NCI-H2081 treated with DMSO at 0.1 percent for 48 hours (cell line): ENCODE results near the gene KDM6B.
"Not testable (repeated sequence)": the region's sequence is repeated elsewhere in the genome, so short reads cannot be mapped to it uniquely, and the experiment has no call there.

ENCODE experiments used
- DNase-seq: peaks from one replicate; lab custom pipeline; 2025; lab: John Stamatoyannopoulos, UW

KDM6B gene

DNA sequence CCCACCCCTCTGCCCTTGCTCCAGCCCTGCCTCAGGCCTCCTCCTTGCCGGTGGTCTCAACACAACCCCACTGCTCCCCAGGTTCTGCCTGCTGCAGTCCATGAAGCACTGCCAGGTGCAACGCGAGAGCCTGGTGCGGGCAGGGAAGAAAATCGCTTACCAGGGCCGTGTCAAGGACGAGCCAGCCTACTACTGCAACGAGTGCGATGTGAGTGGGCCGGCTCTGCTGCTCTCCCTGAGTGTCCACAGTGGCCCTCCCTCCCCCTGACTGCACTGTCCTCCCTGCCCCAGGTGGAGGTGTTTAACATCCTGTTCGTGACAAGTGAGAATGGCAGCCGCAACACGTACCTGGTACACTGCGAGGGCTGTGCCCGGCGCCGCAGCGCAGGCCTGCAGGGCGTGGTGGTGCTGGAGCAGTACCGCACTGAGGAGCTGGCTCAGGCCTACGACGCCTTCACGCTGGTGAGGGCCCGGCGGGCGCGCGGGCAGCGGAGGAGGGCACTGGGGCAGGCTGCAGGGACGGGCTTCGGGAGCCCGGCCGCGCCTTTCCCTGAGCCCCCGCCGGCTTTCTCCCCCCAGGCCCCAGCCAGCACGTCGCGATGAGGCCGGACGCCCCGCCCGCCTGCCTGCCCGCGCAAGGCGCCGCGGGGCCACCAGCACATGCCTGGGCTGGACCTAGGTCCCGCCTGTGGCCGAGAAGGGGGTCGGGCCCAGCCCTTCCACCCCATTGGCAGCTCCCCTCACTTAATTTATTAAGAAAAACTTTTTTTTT lies 19.1 kb downstream of the KDM6B start:
- DNase-seq, result no peak

DNA sequence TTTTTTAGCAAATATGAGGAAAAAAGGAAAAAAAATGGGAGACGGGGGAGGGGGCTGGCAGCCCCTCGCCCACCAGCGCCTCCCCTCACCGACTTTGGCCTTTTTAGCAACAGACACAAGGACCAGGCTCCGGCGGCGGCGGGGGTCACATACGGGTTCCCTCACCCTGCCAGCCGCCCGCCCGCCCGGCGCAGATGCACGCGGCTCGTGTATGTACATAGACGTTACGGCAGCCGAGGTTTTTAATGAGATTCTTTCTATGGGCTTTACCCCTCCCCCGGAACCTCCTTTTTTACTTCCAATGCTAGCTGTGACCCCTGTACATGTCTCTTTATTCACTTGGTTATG lies 19.6 kb downstream of the KDM6B start:
- no peak for DNase-seq

DNA sequence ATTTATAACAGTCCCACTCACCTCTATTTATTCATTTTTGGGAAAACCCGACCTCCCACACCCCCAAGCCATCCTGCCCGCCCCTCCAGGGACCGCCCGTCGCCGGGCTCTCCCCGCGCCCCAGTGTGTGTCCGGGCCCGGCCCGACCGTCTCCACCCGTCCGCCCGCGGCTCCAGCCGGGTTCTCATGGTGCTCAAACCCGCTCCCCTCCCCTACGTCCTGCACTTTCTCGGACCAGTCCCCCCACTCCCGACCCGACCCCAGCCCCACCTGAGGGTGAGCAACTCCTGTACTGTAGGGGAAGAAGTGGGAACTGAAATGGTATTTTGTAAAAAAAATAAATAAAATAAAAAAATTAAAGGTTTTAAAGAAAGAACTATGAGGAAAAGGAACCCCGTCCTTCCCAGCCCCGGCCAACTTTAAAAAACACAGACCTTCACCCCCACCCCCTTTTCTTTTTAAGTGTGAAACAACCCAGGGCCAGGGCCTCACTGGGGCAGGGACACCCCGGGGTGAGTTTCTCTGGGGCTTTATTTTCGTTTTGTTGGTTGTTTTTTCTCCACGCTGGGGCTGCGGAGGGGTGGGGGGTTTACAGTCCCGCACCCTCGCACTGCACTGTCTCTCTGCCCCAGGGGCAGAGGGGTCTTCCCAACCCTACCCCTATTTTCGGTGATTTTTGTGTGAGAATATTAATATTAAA lies 20.2 kb downstream of the KDM6B start:
- DNase-seq, result no peak

DNA sequence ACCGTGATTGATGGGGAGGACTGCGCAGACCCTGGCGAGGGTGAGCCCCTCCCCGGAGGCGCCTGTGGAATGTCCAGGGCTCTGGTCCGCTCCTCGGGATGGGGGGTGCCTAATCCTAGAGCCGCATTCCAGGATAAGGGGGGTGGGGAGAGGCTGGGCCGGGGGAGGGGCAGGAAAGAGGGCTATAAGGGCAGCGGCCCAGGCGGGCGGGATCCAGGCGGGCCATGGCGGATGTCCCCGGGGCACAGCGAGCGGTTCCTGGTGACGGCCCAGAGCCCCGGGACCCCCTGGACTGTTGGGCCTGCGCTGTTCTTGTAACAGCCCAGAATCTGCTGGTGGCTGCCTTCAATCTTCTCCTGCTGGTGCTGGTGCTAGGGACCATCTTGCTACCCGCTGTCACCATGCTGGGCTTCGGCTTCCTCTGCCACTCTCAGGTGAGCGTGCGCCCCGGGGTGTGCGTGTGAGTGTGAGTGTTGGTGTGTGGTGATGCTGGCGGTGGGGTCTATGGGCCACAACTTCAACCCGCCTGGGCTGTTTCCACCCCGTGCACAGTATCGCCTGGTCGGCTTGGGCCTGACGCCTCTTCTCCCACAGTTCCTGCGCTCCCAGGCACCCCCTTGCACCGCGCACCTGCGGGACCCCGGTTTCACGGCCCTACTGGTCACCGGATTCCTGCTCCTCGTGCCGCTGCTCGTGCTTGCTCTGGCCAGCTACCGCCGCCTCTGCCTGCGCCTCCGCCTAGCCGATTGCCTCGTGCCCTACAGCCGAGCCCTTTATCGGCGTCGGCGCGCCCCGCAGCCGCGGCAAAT lies 21.0 kb downstream of the KDM6B start, which contains the start of gene TMEM88:
TMEM88 (plus strand) TSS at position 216 of the 809 bp plus-strand sequence; CDS start at position 225, 9 bp downstream.
- no peak for DNase-seq

DNA sequence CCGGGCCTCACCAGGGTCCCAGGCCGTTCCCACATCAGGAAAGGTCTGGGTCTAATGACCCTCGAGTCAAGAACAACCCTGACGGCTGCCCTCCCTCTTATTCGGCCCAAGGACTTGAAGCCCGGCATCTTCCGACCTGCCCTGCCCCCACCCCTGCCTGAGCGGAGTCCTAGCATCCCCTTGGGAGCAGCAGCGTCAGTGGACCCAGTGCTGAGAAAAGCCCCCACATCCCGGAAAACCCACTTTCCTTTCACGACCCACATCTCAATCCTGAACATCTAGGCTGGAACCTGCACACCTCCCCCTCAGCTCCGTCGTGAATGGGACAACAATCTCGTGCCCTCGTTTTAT lies 21.6 kb downstream of the KDM6B start:
- no peak for DNase-seq

DNA sequence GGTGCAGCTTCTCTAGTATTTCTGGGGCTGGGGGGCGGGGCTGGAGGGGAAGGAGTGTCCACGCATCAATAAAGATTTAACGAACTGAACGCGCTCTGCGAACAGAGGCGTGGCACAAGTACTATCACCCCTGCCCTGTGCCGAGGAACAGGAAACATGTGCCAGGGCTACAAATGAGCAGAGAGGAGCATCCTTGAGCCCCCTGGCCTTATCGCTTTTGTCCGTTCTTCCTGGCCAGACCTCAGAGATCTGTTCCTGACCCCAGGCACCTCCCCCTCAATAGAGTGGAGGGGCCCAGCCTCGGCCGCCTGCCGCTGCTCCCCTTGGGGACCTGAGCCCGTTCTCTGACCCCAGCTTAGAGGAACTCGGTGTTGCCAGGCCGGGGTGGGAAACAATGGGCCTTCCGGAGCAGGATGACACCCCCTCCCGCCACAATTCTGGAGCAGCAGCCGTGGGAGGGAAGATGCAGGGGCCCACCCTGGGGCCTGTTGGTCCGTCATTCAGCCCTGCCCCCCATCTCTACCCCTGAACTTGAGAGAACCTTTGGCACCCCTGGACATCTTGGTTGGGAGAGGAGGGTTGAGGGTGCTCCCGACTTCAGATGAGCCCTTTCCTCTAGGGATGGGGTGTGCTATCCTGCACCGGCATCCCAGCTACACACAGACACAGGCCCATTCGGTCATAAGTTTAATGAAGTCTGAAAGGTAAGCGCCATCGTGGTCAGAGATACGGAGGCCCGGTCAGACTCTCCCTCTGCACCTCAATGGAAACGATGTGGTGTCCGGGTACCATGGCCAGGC lies 22.2 kb downstream of the KDM6B start:
- no peak for DNase-seq

DNA sequence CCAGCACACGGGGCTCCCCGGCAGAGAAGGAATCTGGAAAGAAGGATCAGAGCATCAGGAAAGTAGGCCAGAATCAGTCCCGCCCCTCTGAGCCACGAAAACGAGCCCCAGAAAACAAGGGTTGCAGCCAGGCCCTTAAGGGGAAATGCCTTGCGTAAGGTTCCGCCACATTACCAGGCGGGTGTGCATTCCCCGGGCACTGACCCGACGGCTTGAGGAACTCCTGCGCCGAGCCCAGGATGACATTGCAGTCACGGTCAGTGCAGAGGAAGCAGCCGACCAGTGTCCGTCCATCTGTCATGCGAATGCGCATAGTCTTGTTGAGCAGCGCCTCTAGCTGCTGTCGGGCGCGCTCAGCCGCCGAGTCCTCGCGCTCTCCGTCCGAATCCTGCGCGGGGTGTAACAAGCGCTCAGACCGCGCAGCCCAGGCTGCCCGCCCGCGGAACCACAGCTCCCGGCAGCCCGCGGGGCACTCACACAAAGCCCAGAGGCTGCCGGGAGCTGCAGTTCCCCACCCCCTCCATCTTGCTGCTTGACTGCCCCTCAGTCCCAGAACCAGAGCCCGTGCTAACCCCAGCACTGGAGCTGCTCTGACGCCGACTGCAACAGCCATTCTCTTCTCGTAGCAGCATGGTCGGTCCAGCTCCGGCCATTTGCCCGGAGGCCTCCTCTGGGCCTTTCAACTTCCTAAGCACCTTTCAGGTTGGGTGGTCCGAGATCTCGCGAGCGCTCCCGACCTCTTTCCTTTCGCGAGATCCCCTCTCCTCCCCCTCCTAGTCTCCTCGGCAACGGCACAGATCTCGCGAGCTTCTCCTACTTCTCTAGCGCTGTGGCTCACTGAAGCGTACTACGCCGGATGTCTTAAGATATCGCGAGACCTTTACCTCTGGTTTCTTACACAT lies 23.0 kb downstream of the KDM6B start, which contains the start of gene NAA38:
NAA38 (minus strand) TSS at position 749 of the 902 bp plus-strand sequence; CDS start at position 653, 96 bp downstream.
- DNase-seq, result peak; percentile 89

DNA sequence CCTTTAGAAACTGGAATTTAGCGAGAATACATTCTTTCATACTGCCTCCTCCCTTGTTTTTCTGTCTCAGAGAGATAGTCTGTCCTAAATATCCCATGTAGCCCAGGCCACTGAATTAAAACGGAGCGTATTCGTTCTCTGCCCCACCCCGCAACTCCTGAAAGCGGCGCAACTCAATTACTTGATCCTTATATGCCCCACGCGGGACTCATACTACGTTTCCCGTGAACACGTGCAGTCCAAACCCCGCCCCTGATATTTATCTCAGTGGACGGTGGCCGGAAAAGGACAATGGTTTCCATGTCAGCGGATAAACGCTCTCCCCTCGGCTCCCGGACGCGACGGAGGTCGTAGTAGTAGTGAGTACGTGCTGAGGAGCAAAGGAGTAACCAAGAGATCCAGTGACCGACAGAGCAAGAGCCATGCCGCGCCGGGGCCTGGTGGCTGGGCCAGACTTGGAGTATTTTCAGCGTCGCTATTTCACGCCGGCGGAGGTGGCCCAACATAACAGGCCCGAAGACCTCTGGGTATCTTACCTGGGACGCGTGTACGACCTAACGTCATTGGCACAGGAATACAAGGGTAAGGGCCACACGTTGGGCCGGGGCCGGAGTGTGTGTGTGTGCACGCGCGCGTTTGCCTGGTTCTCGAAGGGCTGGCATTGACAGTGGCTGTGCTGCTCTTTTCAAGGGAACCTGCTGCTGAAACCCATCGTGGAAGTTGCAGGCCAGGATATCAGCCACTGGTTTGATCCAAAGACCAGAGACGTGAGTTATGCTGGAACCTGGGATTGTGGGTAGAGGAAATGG lies 23.9 kb downstream of the KDM6B start, which contains the start of gene CYB5D1:
CYB5D1 (plus strand) TSS at position 291 of the 809 bp plus-strand sequence; CDS start at position 423, 132 bp downstream.
- DNase-seq, result peak; percentile 88

DNA sequence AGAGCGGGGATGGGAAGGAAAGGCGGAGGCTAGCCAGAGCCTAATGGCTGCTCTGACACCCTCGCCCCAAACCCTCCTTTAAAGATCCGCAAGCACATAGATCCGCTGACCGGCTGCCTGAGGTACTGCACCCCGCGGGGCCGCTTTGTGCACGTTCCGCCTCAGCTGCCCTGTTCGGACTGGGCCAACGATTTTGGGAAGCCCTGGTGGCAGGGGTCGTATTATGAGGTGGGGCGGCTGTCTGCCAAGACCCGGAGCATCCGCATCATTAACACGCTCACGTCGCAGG lies 24.4 kb downstream of the KDM6B start:
- no peak for DNase-seq

DNA sequence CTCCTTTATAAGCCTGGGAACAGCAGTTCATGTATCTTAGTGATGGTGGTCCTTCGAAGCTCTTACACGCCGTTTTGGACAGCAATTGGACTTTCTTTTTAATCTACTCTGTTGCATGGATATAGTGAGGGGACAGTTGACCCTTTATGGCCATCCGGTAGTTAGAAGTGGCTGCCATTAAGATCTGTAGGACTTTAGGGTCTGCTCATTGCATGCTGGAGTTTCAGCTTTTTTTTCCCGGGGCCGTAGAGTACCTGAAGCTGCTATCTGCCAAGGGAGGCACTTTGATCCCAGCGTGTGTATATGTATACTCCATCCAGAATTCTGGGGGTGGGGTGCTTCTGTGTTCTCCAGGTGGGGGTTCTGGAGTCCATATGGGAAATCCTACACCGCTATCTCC lies 25.0 kb downstream of the KDM6B start:
- no peak for DNase-seq

DNA sequence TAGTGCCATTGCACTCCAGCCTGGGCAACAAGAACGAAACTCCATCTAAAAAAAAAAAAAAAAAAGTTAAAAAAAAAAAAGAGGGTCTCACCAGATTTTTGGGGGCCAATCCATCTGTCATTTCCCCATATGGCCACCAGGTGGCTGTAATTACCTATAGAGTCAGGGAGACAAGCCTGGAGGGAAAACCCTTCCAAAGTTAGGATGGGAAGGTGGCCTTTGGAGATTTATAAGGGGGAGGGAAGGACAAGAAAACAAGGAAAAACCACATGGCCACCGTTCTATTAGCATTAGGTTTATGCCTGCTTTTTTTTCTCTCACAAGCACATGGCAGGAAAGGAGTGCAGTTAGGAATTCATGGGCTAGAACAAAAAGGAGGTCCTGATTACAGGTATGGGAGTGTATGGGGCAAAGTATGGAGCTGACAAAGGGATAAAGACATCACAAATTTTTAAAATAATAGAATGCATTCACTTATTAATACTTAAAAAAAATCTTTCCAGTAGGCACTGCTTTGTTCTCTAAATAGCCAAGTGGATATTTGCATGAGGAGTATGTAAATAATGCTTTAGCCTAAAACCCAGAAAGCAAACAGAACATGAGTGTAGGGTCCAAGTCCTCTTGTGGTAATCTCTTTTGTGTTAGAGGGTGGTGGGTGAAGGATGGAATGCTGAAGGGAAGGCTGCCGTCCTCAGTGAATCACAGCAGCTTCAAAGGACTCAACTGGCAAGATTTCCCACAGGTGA lies 28.8 kb downstream of the KDM6B start:
- no peak for DNase-seq

DNA sequence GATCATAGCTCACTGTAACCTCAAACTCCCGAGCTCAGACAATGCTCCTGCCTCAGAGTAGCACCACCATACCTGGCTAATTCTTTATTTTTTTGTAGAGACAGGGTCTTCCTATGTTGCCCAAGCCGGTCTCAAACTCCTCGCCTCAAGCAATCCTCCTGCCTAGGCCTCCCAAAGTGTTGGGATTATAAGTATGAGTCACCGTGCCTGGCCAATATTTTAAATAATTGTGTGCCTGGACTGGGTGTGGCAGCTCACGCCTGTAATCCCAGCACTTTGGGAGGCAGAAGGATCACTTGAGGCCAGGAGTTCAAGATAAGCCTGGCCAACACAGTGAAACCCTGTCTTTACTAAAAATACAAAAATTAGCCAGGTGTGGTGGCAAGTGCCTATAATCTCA lies 30.4 kb downstream of the KDM6B start:
- DNase-seq, result not testable (repeated sequence)

DNA sequence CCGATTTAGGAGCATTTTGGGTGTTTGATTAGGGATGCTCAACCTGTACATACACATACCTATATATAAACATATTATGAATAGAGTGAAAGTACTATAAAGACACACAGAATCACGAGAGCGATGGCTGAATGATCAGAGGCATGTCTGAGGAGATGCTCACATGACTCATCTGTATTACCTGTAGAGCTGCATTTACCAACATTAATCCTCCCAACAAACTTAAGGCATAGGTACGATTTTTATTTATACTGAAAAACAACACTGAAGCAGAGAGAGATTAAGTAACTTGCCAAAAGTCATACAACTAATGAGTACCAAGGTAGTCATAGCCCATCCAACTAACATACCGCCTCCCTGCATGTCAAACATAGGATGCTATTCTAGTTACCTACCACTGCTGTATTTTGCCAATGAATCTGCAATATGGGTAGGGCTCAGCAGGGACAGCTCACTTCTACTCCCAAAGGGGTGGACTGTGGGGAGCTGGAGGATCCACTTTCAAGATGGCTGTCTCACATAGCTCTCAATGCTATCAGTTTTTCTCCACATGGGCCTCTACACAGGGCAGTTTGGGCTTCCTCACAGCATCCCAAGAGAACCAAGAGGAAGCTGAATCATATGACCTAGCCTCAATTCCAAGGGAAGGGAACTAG lies 31.1 kb downstream of the KDM6B start:
- DNase-seq, result no peak

DNA sequence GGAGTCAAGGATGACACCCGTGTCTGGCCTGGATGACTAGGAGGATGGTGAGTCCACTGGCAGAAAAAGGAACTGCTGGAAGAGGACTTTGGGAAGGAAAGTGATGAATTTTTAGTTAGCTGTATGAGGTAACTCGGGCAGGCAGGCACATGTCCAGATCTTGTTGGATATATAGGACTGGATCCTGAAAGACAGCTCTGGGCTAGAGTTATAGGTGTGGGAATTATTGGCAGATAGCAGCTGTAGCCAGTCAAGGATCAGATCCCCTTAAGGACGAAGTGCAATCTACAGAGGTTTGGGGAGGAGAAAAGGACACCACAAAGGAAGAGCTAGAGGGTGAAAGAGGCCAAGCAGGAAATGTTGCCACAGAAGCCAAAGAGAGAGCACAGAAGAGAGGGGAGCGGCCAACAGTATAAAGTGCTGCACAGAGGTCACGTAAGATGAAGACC lies 33.9 kb downstream of the KDM6B start:
- DNase-seq, result no peak

DNA sequence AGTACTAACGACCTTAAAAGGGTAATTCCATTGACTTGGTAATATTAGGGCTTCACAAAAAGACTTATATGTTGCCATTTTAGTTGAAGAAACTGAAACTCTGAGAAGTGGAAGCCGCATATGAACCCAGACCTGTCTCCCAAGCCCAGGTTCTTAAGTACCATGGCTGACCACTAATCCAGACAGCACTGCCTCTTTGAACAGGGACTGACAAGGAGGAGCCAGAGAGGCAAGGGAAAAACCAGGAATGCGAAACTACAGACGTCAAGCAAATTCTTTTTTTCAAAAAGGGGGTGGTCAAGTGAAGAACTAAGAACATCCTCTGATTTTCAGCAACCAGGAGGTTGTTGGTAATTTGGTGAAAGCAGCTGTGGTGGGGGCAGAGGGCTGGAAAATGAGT lies 39.0 kb downstream of the KDM6B start:
- no peak for DNase-seq

DNA sequence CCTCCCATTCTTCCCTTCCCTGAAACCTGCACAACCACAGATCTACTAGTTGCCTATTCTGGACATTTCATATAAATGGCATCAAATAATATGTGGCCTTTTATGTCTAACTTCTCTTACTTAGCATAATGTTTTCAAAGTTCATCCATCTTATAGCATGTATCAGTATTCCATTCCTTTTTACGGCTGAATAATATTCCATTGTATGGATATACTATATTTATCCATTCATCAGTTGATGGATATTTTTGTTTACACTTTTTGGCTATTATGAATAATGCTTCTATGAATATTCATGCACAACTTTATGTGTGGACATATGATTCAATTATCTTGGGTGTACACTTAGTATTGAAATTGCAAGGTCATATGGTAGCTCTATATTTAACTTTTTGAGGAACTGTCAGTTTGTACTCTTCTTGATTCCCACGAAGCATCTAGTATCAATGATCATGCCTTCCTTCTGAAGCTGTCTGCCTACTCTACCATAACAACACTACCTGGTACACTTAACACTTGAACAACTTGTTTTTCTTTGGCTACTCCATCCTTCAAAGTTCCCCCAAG lies 41.9 kb downstream of the KDM6B start:
- DNase-seq, result no peak

DNA sequence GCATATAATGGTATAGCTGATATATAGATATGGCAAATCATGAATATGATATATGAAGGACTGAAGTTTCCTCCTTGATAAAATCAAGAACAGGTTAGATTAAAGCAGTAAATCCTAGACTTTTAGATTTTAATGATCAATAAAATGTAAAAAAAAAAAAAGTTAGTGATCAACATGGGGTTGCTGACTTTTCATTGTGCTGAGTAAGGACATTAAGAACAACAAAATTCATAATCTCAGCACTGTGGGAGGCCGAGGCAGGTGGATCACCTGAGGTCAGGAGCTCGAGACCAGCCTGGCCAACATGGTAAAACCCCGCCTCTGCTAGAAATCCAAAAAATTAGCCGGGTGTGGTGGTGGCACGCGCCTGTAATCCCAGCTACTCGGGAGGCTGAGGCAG lies 44.2 kb downstream of the KDM6B start:
- no peak for DNase-seq
